ENCODE results near the gene SBF2. TPM values are rescaled to one million over a fixed set of nuclear protein-coding genes. Genes with fewer than 3 reads are reported as not detected.

The SBF2 gene
- total and polyA plus RNA-seq, 2 of the 13 experiments (the other 11 are each of a cell fraction or from before 2014, with no cell fraction given) = 24.0 to 45.8 TPM

DNA sequence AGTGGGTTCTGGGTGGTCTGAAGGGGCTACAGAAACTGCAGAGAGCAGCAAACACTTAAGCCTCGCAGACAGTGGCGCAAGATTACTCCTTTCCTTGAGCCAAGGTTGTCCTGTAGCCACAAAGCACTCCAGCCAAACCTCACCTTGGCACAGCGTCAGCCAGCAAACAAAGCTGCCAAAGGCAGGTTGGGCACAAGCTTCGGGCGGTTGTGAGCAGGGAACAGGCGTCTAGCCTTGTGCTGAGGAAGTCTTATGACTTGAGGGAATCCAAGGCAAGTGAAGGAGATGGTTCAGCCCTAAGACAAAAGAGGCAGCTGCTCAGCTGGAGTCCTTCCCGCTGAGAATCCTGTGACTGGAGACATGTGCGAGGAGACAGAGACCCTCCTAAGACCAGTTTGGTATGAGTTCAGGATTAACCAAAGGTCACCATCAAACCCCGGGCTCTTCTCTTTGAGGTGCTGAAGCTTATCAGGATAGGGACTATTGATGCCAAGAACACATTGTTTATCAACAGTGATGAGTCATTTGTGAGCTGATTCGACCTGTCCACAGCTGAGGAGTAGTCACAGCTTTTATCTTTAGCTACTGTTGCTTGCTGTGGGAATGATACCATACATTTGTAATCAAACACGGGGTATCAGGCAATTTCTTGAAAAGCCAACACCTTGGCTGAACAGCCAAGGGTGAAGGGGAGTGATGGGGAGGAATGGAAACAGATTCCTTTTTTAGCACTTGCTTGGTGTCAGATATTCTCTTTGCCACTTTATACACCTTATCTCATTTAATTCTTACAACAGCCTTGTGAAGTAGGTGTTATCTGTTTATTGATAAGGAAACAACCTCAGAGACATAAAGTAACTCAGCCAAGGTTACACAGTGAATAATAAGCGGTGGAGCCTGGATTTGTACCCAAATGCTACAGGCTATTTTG is 15.4 kb upstream of the SBF2 start (continued):
- peak; percentile 64 for TF ChIP-seq ARID5B (CRISPR knock-in tag; IDR thresholded peaks at IDR 0.05)
- no peak for TF ChIP-seq ETS1 (CRISPR knock-in tag; IDR thresholded peaks at IDR 0.05)
- no peak for TF ChIP-seq ATRX (CRISPR knock-in tag; IDR thresholded peaks at IDR 0.05; ENCODE audit: borderline replicate concordance)
- no peak for TF ChIP-seq CEBPB (IDR thresholded peaks at IDR 0.05; ENCODE audit: borderline replicate concordance, low read depth, low read length)
- TF ChIP-seq CHCHD3 (CRISPR knock-in tag; IDR thresholded peaks at IDR 0.05) = no peak
- TF ChIP-seq TAF1 (CRISPR knock-in tag; IDR thresholded peaks at IDR 0.05) = no peak
- TF ChIP-seq RARG (CRISPR knock-in tag; IDR thresholded peaks at IDR 0.05; ENCODE audit: low read depth) = no peak
- no peak for TF ChIP-seq SIN3B (IDR thresholded peaks at IDR 0.05; ENCODE audit: low read length)
- TF ChIP-seq, protein P1, sequence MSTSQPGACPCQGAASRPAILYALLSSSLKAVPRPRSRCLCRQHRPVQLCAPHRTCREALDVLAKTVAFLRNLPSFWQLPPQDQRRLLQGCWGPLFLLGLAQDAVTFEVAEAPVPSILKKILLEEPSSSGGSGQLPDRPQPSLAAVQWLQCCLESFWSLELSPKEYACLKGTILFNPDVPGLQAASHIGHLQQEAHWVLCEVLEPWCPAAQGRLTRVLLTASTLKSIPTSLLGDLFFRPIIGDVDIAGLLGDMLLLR (CRISPR knock-in tag; IDR thresholded peaks at IDR 0.05) = no peak
- 0 out of 2 replicates have a peak, but pooled peaks have one; percentile 25 for TF ChIP-seq ELF3 (CRISPR knock-in tag; IDR thresholded peaks at IDR 0.05)
- no peak for TF ChIP-seq ZC3H4 (CRISPR knock-in tag; IDR thresholded peaks at IDR 0.05; ENCODE audit: borderline replicate concordance)
- TF ChIP-seq, protein P2, sequence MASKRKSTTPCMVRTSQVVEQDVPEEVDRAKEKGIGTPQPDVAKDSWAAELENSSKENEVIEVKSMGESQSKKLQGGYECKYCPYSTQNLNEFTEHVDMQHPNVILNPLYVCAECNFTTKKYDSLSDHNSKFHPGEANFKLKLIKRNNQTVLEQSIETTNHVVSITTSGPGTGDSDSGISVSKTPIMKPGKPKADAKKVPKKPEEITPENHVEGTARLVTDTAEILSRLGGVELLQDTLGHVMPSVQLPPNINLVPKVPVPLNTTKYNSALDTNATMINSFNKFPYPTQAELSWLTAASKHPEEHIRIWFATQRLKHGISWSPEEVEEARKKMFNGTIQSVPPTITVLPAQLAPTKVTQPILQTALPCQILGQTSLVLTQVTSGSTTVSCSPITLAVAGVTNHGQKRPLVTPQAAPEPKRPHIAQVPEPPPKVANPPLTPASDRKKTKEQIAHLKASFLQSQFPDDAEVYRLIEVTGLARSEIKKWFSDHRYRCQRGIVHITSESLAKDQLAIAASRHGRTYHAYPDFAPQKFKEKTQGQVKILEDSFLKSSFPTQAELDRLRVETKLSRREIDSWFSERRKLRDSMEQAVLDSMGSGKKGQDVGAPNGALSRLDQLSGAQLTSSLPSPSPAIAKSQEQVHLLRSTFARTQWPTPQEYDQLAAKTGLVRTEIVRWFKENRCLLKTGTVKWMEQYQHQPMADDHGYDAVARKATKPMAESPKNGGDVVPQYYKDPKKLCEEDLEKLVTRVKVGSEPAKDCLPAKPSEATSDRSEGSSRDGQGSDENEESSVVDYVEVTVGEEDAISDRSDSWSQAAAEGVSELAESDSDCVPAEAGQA (IDR thresholded peaks at IDR 0.05; ENCODE audit: low read depth) = no peak
- TF ChIP-seq, protein P2 (CRISPR knock-in tag; IDR thresholded peaks at IDR 0.05; ENCODE audit: borderline replicate concordance) = no peak
- no peak for TF ChIP-seq REPIN1 (CRISPR knock-in tag; IDR thresholded peaks at IDR 0.05; ENCODE audit: borderline replicate concordance, low read depth)
- TF ChIP-seq ZSCAN21 (CRISPR knock-in tag; IDR thresholded peaks at IDR 0.05; ENCODE audit: borderline replicate concordance) = no peak
- TF ChIP-seq ZNF234 (CRISPR knock-in tag; conservative IDR thresholded peaks at IDR 0.05) = no peak
- no peak for TF ChIP-seq YEATS2 (CRISPR knock-in tag; IDR thresholded peaks at IDR 0.05; ENCODE audit: borderline replicate concordance)
- TF ChIP-seq MBNL3 (CRISPR knock-in tag; conservative IDR thresholded peaks at IDR 0.05) = no peak
